ENCODE measurements around the gene HLF. TPM values are rescaled to one million over a fixed set of nuclear protein-coding genes. Genes with fewer than 3 reads are reported as not detected.
A peak's percentile ranks its signal among the peaks of the same experiment; 100 is the strongest.

HLF gene
- total and polyA plus RNA-seq, 2 experiments from 2014 or later: 0.28 TPM; not detected in 1

DNA sequence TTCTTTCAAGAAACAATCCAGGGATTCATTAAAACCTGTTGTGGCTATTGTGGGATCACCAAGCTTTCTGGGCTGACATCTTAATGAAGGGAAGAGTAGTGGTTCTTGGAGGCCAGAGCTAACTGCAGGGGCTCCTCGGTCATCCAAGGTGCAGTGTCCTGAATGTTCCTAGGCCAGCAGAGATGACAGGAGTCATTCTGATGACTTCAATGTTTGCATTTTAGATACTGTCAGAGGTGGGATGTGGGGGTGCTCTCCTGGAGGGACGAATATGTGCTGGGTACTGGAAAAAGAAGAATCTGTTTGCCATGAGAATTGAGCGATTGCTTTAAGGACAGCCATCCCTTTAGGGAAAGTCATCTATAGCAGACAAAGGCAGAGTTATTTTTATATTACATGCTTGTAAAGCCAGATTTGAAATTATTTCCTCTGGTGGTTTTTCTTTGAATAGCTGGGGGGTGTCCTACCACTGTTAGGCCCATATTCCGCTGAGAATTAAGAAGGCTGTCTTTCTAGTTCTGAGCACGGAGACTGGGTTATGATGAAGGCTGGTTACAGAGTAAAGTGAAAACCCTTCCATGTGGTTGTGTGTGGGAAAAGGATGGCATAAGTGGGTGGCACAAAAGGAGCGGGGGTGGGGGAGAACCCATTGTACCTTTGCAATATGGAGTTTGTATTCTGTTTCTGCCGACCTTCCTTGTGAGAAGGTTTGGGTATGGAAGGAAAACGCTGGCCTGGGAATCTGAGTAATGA lies 7.4 kb downstream of the HLF start:
- no peak overlapping the region for H3K27ac Mint-ChIP-seq
- peaks cover 9% of the 10 kb centered on the region for H3K27me3 ChIP-seq (ENCODE audit: insufficient read depth)
- H3K36me3 ChIP-seq (ENCODE audit: insufficient read depth): no peaks in the 10 kb centered on the region
- H3K27ac ChIP-seq (ENCODE audit: low read depth): no peak overlapping the region
- no peak overlapping the region for H3K4me2 ChIP-seq
- no peaks in the 10 kb centered on the region for H3K79me2 ChIP-seq (replicated peaks; ENCODE audit: insufficient read depth)
- H3K9me3 Mint-ChIP-seq: no peaks in the 10 kb centered on the region
- no peak overlapping the region for H3K4me3 ChIP-seq
- no peaks in the 10 kb centered on the region for H3K36me3 Mint-ChIP-seq (ENCODE audit: low read depth)
- no peak for TF ChIP-seq EZH2 (IDR thresholded peaks at IDR 0.05; ENCODE audit: low read depth, unreplicated experiment)
- H4K20me1 ChIP-seq (replicated peaks; ENCODE audit: insufficient read depth): no peaks in the 10 kb centered on the region
- H3K4me1 Mint-ChIP-seq: no peaks in the 10 kb centered on the region
- H3K4me1 ChIP-seq (ENCODE audit: insufficient read depth): no peaks in the 10 kb centered on the region
- no peak overlapping the region for H2AFZ ChIP-seq
- DNase-seq (ENCODE audit: low spot score) (no peak), ATAC-seq (no peak)
- H3K4me3 Mint-ChIP-seq: no peak overlapping the region
- no peaks in the 10 kb centered on the region for H3F3A ChIP-seq (replicated peaks; ENCODE audit: low read depth)
- H3K27me3 Mint-ChIP-seq (ENCODE audit: insufficient read depth, low read depth, poor library complexity): peaks cover 6% of the 10 kb centered on the region
- no peaks in the 10 kb centered on the region for H3K9me2 ChIP-seq (ENCODE audit: insufficient read depth)

- 0 out of 2 replicates have a peak, but pooled peaks cover 5% of the 10 kb centered on the region for H3K27me3 ChIP-seq (ENCODE audit: insufficient read depth)
- no peaks in the 10 kb centered on the region for H3K9me2 ChIP-seq (ENCODE audit: insufficient read depth)
- Mint-ChIP-seq H3K4me3 (no peak overlapping the region), H3K4me1 (no peaks in the 10 kb centered on the region), H3K27me3 (ENCODE audit: insufficient read depth, low read depth, poor library complexity) (peaks cover 6% of the 10 kb centered on the region), H3K36me3 (ENCODE audit: low read depth) (no peaks in the 10 kb centered on the region), H3K9me3 (no peaks in the 10 kb centered on the region), H3K27ac (no peak overlapping the region)
- H3K36me3 ChIP-seq (ENCODE audit: insufficient read depth): no peaks in the 10 kb centered on the region
- H3K4me2 ChIP-seq: no peak overlapping the region
- no peaks in the 10 kb centered on the region for H3K79me2 ChIP-seq (replicated peaks; ENCODE audit: insufficient read depth)
- H4K20me1 ChIP-seq (replicated peaks; ENCODE audit: insufficient read depth): no peaks in the 10 kb centered on the region
- no peaks in the 10 kb centered on the region for H3K4me1 ChIP-seq (ENCODE audit: insufficient read depth)
- no peak overlapping the region for H3K4me3 ChIP-seq
- ATAC-seq (no peak), DNase-seq (ENCODE audit: low spot score) (no peak)
- 0 out of 2 replicates have a peak overlapping the region, but pooled peaks have one; percentile 32 for H2AFZ ChIP-seq
- no peaks in the 10 kb centered on the region for H3F3A ChIP-seq (replicated peaks; ENCODE audit: low read depth)
- no peak overlapping the region for H3K27ac ChIP-seq (ENCODE audit: low read depth)
- TF ChIP-seq, protein P1, sequence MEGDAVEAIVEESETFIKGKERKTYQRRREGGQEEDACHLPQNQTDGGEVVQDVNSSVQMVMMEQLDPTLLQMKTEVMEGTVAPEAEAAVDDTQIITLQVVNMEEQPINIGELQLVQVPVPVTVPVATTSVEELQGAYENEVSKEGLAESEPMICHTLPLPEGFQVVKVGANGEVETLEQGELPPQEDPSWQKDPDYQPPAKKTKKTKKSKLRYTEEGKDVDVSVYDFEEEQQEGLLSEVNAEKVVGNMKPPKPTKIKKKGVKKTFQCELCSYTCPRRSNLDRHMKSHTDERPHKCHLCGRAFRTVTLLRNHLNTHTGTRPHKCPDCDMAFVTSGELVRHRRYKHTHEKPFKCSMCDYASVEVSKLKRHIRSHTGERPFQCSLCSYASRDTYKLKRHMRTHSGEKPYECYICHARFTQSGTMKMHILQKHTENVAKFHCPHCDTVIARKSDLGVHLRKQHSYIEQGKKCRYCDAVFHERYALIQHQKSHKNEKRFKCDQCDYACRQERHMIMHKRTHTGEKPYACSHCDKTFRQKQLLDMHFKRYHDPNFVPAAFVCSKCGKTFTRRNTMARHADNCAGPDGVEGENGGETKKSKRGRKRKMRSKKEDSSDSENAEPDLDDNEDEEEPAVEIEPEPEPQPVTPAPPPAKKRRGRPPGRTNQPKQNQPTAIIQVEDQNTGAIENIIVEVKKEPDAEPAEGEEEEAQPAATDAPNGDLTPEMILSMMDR (conservative IDR thresholded peaks at IDR 0.05; ENCODE audit: low read depth in 2 of 2): no peak
- TF ChIP-seq CREB1 (CRISPR knock-in tag; IDR thresholded peaks at IDR 0.05; ENCODE audit: low read depth): no peak
- TF ChIP-seq ETS1 (IDR thresholded peaks at IDR 0.05): no peak
- TF ChIP-seq JUNB (IDR thresholded peaks at IDR 0.05; ENCODE audit: unreplicated experiment): no peak
- TF ChIP-seq EZH2 (IDR thresholded peaks at IDR 0.05; ENCODE audit: low read depth, unreplicated experiment): no peak
- TF ChIP-seq ZNF331 (CRISPR knock-in tag; IDR thresholded peaks at IDR 0.05; ENCODE audit: low read depth): no peak
- no peak for TF ChIP-seq STAT1 (IDR thresholded peaks at IDR 0.05; ENCODE audit: unreplicated experiment)
- no peak for TF ChIP-seq POLR2AphosphoS5 (IDR thresholded peaks at IDR 0.05; ENCODE audit: low read depth)
- no peak for TF ChIP-seq ZNF114 (CRISPR knock-in tag; IDR thresholded peaks at IDR 0.05)
- TF ChIP-seq, protein P2, sequence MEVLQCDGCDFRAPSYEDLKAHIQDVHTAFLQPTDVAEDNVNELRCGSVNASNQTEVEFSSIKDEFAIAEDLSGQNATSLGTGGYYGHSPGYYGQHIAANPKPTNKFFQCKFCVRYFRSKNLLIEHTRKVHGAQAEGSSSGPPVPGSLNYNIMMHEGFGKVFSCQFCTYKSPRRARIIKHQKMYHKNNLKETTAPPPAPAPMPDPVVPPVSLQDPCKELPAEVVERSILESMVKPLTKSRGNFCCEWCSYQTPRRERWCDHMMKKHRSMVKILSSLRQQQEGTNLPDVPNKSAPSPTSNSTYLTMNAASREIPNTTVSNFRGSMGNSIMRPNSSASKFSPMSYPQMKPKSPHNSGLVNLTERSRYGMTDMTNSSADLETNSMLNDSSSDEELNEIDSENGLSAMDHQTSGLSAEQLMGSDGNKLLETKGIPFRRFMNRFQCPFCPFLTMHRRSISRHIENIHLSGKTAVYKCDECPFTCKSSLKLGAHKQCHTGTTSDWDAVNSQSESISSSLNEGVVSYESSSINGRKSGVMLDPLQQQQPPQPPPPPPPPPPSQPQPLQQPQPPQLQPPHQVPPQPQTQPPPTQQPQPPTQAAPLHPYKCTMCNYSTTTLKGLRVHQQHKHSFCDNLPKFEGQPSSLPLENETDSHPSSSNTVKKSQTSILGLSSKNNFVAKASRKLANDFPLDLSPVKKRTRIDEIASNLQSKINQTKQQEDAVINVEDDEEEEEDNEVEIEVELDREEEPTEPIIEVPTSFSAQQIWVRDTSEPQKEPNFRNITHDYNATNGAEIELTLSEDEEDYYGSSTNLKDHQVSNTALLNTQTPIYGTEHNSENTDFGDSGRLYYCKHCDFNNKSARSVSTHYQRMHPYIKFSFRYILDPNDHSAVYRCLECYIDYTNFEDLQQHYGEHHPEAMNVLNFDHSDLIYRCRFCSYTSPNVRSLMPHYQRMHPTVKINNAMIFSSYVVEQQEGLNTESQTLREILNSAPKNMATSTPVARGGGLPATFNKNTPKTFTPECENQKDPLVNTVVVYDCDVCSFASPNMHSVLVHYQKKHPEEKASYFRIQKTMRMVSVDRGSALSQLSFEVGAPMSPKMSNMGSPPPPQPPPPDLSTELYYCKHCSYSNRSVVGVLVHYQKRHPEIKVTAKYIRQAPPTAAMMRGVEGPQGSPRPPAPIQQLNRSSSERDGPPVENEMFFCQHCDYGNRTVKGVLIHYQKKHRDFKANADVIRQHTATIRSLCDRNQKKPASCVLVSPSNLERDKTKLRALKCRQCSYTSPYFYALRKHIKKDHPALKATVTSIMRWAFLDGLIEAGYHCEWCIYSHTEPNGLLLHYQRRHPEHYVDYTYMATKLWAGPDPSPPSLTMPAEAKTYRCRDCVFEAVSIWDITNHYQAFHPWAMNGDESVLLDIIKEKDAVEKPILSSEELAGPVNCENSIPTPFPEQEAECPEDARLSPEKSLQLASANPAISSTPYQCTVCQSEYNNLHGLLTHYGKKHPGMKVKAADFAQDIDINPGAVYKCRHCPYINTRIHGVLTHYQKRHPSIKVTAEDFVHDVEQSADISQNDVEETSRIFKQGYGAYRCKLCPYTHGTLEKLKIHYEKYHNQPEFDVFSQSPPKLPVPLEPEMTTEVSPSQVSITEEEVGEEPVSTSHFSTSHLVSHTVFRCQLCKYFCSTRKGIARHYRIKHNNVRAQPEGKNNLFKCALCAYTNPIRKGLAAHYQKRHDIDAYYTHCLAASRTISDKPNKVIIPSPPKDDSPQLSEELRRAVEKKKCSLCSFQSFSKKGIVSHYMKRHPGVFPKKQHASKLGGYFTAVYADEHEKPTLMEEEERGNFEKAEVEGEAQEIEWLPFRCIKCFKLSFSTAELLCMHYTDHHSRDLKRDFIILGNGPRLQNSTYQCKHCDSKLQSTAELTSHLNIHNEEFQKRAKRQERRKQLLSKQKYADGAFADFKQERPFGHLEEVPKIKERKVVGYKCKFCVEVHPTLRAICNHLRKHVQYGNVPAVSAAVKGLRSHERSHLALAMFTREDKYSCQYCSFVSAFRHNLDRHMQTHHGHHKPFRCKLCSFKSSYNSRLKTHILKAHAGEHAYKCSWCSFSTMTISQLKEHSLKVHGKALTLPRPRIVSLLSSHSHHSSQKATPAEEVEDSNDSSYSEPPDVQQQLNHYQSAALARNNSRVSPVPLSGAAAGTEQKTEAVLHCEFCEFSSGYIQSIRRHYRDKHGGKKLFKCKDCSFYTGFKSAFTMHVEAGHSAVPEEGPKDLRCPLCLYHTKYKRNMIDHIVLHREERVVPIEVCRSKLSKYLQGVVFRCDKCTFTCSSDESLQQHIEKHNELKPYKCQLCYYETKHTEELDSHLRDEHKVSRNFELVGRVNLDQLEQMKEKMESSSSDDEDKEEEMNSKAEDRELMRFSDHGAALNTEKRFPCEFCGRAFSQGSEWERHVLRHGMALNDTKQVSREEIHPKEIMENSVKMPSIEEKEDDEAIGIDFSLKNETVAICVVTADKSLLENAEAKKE (CRISPR knock-in tag; IDR thresholded peaks at IDR 0.05): no peak
- TF ChIP-seq EZH2phosphoT487 (IDR thresholded peaks at IDR 0.05; ENCODE audit: unreplicated experiment): no peak
Observed at GRCh38 chr17:55272711-55273578, 8.2 kb downstream of the HLF start.

All from GM23338 (cell line).